H9 (cell line): ENCODE data around the gene AFAP1. TPM values are rescaled to one million over a fixed set of nuclear protein-coding genes. Genes with fewer than 3 reads are reported as not detected.

Source experiments
- DNase-seq: peaks from one replicate; pipeline ENCODE4 v3.0.0-alpha.2; 2017
- H2AFZ ChIP-seq: one replicate; pipeline ENCODE4 v1.6.1; 2013; ENCODE audit warnings: mild to moderate bottlenecking, low read length, control low read depth, moderate library complexity
- H2AK5ac ChIP-seq: 2 replicates; pipeline ENCODE4 v1.6.1; 2013; ENCODE audit warnings: low read length, control low read depth, mixed read lengths; ENCODE audit not compliant: insufficient read length
- H2BK120ac ChIP-seq: one replicate; pipeline ENCODE4 v1.6.1; 2013; ENCODE audit warnings: low read depth, mild to moderate bottlenecking, low read length, control low read depth, inconsistent platforms; ENCODE audit not compliant: poor library complexity, severe bottlenecking
- H2BK12ac ChIP-seq: 2 replicates; pipeline ENCODE4 v1.6.1; 2013; ENCODE audit warnings: low read length, control low read depth, mixed read lengths, low read depth; ENCODE audit not compliant: insufficient read length
- H2BK15ac ChIP-seq: 2 replicates; pipeline ENCODE4 v1.6.1; 2013; ENCODE audit warnings: low read depth, low read length, control low read depth
- H2BK20ac ChIP-seq: one replicate; pipeline ENCODE4 v1.6.1; 2013; ENCODE audit warnings: low read depth, mild to moderate bottlenecking, low read length, control low read depth, inconsistent platforms; ENCODE audit not compliant: poor library complexity, severe bottlenecking
- H2BK5ac ChIP-seq: 2 replicates; pipeline ENCODE4 v1.6.1; 2013; ENCODE audit warnings: low read length, control low read depth, mixed read lengths; ENCODE audit not compliant: insufficient read length
- H3K14ac ChIP-seq: 2 replicates; pipeline ENCODE4 v1.6.1; 2013; ENCODE audit warnings: low read length, control low read depth; ENCODE audit not compliant: insufficient read depth
- H3K18ac ChIP-seq: 2 replicates; pipeline ENCODE4 v1.6.1; 2013; ENCODE audit warnings: low read depth, mild to moderate bottlenecking, mixed read lengths, low read length, control low read depth; ENCODE audit not compliant: insufficient read length
- H3K23ac ChIP-seq: 2 replicates; pipeline ENCODE4 v1.6.1; 2013; ENCODE audit warnings: low read length, control low read depth, mixed read lengths, low read depth; ENCODE audit not compliant: insufficient read length
- H3K23me2 ChIP-seq: 2 replicates; pipeline ENCODE4 v1.6.1; 2013; ENCODE audit warnings: low read depth, mild to moderate bottlenecking, mixed read lengths, low read length, control low read depth; ENCODE audit not compliant: insufficient read length, poor library complexity, severe bottlenecking
- H3K27ac ChIP-seq: 2 replicates; pipeline ENCODE4 v1.5.1; 2013; ENCODE audit warnings: low read length, control low read depth, mixed read lengths, low read depth; ENCODE audit not compliant: insufficient read length
- H3K27me3 ChIP-seq: 2 replicates; pipeline ENCODE4 v1.6.1; 2013; ENCODE audit warnings: low read length, control low read depth, inconsistent platforms; ENCODE audit not compliant: insufficient read depth
- H3K4ac ChIP-seq: 2 replicates; pipeline ENCODE4 v1.6.1; 2013; ENCODE audit warnings: low read depth, mild to moderate bottlenecking, control low read depth, inconsistent platforms, low read length, moderate library complexity
- H3K4me1 ChIP-seq: 2 replicates; pipeline ENCODE4 v1.6.1; 2013; ENCODE audit warnings: low read length, control low read depth, inconsistent platforms; ENCODE audit not compliant: insufficient read depth
- H3K4me2 ChIP-seq: 2 replicates; pipeline ENCODE4 v1.6.1; 2013; ENCODE audit warnings: low read length, control low read depth, mixed read lengths; ENCODE audit not compliant: insufficient read length, insufficient read depth
- H3K56ac ChIP-seq: 2 replicates; pipeline ENCODE4 v1.6.1; 2013; ENCODE audit warnings: low read depth, mild to moderate bottlenecking, mixed read lengths, low read length, control low read depth; ENCODE audit not compliant: insufficient read length
- H3K79me1 ChIP-seq: 2 replicates; pipeline ENCODE4 v1.6.1; 2013; ENCODE audit warnings: low read depth, mild to moderate bottlenecking, moderate library complexity, low read length, control low read depth, inconsistent platforms; ENCODE audit not compliant: insufficient read depth, poor library complexity, severe bottlenecking
- H3K79me2 ChIP-seq: 2 replicates; pipeline ENCODE4 v1.6.1; 2013; ENCODE audit warnings: low read length, control low read depth, inconsistent platforms; ENCODE audit not compliant: insufficient read depth
- H3K9ac ChIP-seq: 2 replicates; pipeline ENCODE4 v1.6.1; 2013; ENCODE audit warnings: low read length, control low read depth, mixed read lengths; ENCODE audit not compliant: insufficient read length; ENCODE audit errors: extremely low read depth
- H3K9me3 ChIP-seq: one replicate; pipeline ENCODE4 v1.6.1; 2013; ENCODE audit warnings: low read depth, low read length, inconsistent platforms; ENCODE audit not compliant: control insufficient read depth
- H3T11ph ChIP-seq: one replicate; pipeline ENCODE4 v1.6.1; 2013; ENCODE audit warnings: mild to moderate bottlenecking, low read length, control low read depth, inconsistent platforms
- H4K20me1 ChIP-seq: one replicate; pipeline ENCODE4 v1.6.1; 2013; ENCODE audit not compliant: control insufficient read depth, insufficient read length, insufficient read depth
- H4K5ac ChIP-seq: 2 replicates; pipeline ENCODE4 v1.6.1; 2013; ENCODE audit warnings: low read depth, mild to moderate bottlenecking, mixed read lengths, low read length, control low read depth; ENCODE audit not compliant: insufficient read length
- H4K8ac ChIP-seq: replicated peaks from 2 replicates; pipeline ENCODE4 v1.6.1; 2013; ENCODE audit warnings: low read length, control low read depth, mixed read lengths, low read depth; ENCODE audit not compliant: insufficient read length
- H4K91ac ChIP-seq: 2 replicates; pipeline ENCODE4 v1.6.1; 2013; ENCODE audit warnings: low read depth, mild to moderate bottlenecking, moderate library complexity, mixed read lengths, low read length, control low read depth; ENCODE audit not compliant: insufficient read length
- H3K27ac Mint-ChIP-seq, 3 experiments: 2 replicates in 2 of 3; 3 replicates in 1 of 3; pipeline ENCODE4 v1.8.0; 2020 to 2021; ENCODE audit warnings: mixed read lengths in 3 of 3, mild to moderate bottlenecking in 1 of 3, moderate library complexity in 1 of 3
- H3K27me3 Mint-ChIP-seq: 2 replicates; pipeline ENCODE4 v1.8.0; 2021; ENCODE audit warnings: low read depth, mild to moderate bottlenecking, moderate library complexity, mixed read lengths
- H3K36me3 Mint-ChIP-seq, 3 experiments: 2 replicates in 2 of 3; 3 replicates in 1 of 3; pipeline ENCODE4 v1.8.0; 2020 to 2021; ENCODE audit warnings: low read depth in 3 of 3, mixed read lengths in 3 of 3; ENCODE audit not compliant: insufficient read depth in 1 of 3
- H3K4me1 Mint-ChIP-seq, 2 experiments: 2 replicates each; pipeline ENCODE4 v1.8.0; 2020; ENCODE audit warnings: mixed read lengths in 2 of 2
- H3K4me3 Mint-ChIP-seq, 2 experiments: 2 replicates in 1 of 2; 3 replicates in 1 of 2; pipeline ENCODE4 v1.8.0; 2020 to 2021; ENCODE audit warnings: mild to moderate bottlenecking in 2 of 2, mixed read lengths in 2 of 2, moderate library complexity in 1 of 2
- H3K9me3 Mint-ChIP-seq, 2 experiments: 2 replicates in 1 of 2; 3 replicates in 1 of 2; pipeline ENCODE4 v1.8.0; 2020; ENCODE audit warnings: mild to moderate bottlenecking in 2 of 2, mixed read lengths in 2 of 2, moderate library complexity in 1 of 2
- WGBS: extraction: QIAGEN DNeasy Blood & Tissue Kit; methylation state at CpG from one replicate; pipeline ENCODE4 v1.1.7; 2013; ENCODE audit warnings: missing lambda C conversion rate, low lambda C conversion rate, mixed read lengths; ENCODE audit not compliant: insufficient read length; ENCODE audit errors: extremely low coverage; 5-methylcytosine and 5-hydroxymethylcytosine counted together
- total RNA-seq: library from RNA; stranded (reverse); gene quantifications from 2 replicates; pipeline ENCODE4 v1.2.1, GENCODE V29; 2021
- TF ChIP-seq, protein P1 (sequence below): fragments of 200-600 bp; sonication (generic); conservative IDR thresholded peaks from 3 replicates; pipeline ENCODE4 v1.8.0; 2021; ENCODE audit warnings: antibody characterized with exemption, mild to moderate bottlenecking

Gene AFAP1
- total RNA-seq, 1 experiment from 2014 or later = 6.5 TPM

DNA sequence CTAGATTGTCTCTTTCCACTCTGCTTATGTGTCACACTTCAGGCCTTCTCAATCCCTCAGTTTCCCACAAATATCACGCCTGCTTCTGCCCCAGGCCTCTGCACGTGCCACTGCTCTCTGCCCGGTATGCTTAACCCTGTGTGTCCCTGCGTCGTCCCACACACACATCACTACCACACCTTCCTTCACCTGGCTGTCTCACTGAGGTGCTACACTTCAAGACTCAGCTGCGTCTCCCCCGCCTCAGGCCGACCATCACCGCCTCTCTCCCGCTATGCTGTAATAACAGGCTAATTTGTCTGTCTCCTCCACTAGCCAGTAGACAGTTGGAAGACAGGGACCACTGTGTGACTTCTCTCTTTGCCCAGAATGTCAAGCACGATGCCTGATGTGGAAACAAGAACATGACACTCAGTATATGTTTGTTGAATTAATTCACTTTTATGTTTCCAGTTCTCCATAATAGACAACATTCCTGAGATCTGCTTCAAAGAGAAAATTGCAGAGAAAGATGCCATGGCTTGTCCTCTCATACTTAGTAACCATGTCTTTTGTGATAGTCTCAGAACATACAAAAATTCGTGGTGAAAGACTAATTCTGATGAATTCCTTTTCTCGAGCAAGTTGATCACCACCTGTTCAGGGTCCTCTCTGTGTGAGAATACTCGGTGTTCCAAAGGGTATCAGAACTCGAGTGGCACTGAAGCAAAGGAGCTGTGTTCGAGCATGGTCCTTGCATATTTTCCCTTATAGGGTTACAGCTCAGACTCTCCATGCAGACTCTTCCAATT lies 54.2 kb downstream of the AFAP1 start:
- Histone ChIP-seq H4K20me1 (no peaks in the 10 kb centered on the region), H2BK12ac (no peak overlapping the region)

More for the DNA sequence above, 54.2 kb downstream of the AFAP1 start:
- Histone ChIP-seq H2AFZ (no peak overlapping the region), H2BK5ac (no peak overlapping the region), H3K9ac (no peak overlapping the region), H3K79me1 (no peaks in the 10 kb centered on the region), H2BK15ac (no peak overlapping the region), H3T11ph (no peak overlapping the region), H4K91ac (no peak overlapping the region), H2BK120ac (no peak overlapping the region), H3K4me1 (peaks cover 12% of the 10 kb centered on the region; the same call in 1 of the 2 replicates), H3K79me2 (peaks cover 3% of the 10 kb centered on the region; the same call in 1 of the 2 replicates), H3K9me3 (no peaks in the 10 kb centered on the region), H2BK20ac (no peak overlapping the region), H3K14ac (no peak overlapping the region), H4K8ac (no peak overlapping the region), H2AK5ac (no peak overlapping the region), H3K56ac (no peak overlapping the region), H3K23me2 (no peaks in the 10 kb centered on the region), H3K18ac (no peak overlapping the region), H3K23ac (no peak overlapping the region), H3K27me3 (no peaks in the 10 kb centered on the region), H4K5ac (no peak overlapping the region), H3K4ac (no peak overlapping the region), H3K27ac (no peak overlapping the region), H3K4me2 (no peak overlapping the region)
- Mint-ChIP-seq H3K4me1 (peaks cover 21 to 24% of the 10 kb centered on the region in 2 experiments), H3K4me3 (no peak overlapping the region), H3K27me3 (no peaks in the 10 kb centered on the region; the same call in 1 of the 2 replicates), H3K36me3 (peaks cover 0 to 11% (median 7%) of the 10 kb centered on the region in 3 experiments; a peak in 5 of 7 replicates), H3K27ac (peak overlapping the region in 2 of 3 experiments; percentile 7 to 20; a peak in 2 of 7 replicates), H3K9me3 (peaks cover 8 to 11% of the 10 kb centered on the region in 2 experiments)
- WGBS = no CpG with 5 or more reads among the region's 16 CpGs
- TF ChIP-seq, protein P1, sequence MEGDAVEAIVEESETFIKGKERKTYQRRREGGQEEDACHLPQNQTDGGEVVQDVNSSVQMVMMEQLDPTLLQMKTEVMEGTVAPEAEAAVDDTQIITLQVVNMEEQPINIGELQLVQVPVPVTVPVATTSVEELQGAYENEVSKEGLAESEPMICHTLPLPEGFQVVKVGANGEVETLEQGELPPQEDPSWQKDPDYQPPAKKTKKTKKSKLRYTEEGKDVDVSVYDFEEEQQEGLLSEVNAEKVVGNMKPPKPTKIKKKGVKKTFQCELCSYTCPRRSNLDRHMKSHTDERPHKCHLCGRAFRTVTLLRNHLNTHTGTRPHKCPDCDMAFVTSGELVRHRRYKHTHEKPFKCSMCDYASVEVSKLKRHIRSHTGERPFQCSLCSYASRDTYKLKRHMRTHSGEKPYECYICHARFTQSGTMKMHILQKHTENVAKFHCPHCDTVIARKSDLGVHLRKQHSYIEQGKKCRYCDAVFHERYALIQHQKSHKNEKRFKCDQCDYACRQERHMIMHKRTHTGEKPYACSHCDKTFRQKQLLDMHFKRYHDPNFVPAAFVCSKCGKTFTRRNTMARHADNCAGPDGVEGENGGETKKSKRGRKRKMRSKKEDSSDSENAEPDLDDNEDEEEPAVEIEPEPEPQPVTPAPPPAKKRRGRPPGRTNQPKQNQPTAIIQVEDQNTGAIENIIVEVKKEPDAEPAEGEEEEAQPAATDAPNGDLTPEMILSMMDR = no peak
- DNase-seq = no peak
